Dedifferentiated amniotic fluid mesenchymal stem cell (primary cell): ENCODE results near the gene NPAS3.
A peak's percentile ranks its signal among the peaks of the same experiment; 100 is the strongest.

Source experiments
- DNase-seq: peaks from one replicate; pipeline ENCODE4 v3.0.0-alpha.2; 2016; ENCODE audit errors: extremely low spot score

NPAS3 gene

DNA sequence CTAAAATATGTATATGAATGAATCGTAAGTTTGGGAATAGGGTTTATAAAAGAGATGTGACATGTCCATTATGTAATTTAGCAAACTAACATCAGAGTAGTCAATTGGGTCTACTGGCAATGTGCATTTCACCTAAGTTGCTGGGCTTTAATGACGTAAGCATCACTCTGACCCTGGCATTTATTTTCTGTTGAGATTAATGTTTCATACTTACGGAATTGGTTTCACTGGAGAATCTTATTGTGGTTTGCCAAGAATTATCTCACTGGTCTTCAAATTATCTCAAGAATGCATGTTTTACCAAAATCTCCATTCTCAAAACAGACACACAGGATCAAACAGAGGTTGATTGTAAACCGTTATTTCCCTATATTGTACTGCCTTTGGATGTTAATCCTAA lies 437.1 kb downstream of the NPAS3 start:
- DNase-seq: no peak

DNA sequence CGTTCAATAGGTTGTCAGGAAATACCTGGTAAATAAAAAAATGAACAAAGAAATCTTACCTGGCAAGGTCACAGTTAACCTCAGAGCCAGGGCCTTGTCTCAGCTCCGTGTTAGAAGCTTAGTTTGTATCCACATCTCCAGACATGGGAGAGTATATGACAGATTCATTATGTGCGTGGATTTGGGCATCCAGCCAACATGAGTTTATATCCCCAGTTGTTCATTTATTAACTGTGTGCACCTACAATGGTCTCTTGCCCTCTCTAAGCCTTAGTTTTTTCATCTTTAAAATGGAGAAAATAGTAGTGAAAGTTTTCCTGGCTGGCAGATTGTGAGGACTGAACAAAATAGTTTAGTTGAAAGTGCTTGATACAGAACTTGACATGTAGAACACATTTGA lies 437.8 kb downstream of the NPAS3 start:
- DNase-seq: no peak

GRCh38 chr14:33377596-33378390 lies 439.1 kb downstream of the NPAS3 start:
- DNase-seq: no peak

DNA sequence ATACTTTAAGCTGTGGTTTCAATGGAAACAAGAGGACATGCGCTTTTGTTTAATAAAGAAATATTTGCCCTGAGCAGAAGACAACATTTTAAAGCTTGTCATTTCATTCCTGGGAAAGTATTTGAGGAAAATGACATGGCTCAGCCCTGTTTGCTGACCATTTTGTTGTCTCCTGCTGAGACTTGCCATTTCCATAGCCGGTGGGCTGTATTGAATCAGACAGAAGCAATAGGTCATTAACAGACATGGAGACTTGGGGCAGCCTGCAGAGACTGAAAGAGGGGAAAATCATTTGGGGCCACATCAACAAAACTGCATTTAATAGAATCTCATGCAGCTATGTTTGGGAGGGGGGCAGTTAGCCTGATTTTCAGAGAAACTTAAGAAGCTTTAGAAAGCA lies 443.0 kb downstream of the NPAS3 start:
- no peak for DNase-seq

DNA sequence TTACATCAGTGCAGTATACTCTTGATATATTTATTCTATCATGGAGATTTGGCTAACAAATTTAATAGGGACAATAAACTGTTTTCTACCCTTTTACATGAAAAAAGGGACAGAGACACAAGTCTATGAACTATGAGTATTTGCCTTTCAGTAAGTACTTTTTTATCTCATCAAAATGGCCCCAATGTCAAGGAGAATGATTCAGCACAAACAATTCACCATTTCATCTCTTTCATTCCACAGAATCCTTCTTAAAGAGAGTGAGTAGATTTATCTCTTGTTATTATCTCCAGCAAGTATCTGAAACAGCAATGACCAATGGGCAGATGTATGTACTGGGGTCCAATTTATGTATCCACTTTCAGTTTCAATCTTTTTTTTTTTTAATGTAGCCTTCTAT lies 447.5 kb downstream of the NPAS3 start:
- no peak for DNase-seq

GRCh38 chr14:33386781-33387180 lies 448.1 kb downstream of the NPAS3 start:
- DNase-seq: no peak

DNA sequence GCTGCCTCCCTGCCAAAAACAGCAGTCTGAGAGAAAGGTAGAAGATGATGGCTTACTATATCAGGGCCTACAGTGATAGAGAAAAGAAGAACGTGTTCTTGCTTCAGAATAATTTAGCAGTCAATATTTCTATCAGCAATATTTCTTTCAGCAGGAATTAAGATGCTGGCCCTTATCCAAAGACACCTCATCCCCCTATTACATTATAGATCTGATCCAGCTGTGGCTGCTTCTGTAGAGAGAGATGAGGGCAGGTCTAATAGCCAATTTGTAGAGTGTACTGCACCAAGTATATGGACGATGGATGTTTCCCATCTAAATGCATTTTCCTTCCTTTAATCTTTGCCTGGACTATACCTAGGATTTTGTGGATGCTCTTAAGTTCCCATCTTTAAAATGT lies 451.7 kb downstream of the NPAS3 start:
- no peak for DNase-seq

DNA sequence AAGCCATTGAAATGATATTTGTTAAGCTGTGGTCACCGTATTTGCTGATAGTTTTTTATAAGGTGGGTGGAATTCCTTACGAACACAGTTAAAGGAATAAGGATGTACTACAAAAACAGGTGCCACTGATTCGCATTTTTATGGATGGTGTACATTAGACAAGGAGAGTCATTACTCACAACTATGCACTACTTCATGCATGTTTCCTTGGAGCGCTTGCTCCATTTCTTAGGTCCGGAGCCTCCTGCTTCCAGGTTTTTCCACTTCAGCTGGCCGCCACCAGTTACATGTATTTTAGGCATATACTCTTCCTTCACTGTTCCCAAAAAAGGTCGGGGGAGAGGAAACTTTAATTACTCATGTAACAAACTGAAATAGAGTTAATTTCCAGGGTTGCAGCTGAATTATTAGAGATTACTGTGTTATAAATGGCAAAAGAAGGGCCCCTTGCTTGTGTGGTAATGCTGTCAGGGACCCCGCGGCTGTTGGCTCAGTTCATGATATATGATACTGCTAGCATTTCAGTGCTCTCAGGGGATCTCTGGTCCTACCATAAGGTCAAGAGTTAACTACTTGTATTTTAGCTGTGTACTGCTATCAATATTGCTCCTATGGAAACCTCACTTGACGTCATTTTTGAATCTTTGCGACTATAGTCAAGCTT lies 454.7 kb downstream of the NPAS3 start:
- DNase-seq: no peak

DNA sequence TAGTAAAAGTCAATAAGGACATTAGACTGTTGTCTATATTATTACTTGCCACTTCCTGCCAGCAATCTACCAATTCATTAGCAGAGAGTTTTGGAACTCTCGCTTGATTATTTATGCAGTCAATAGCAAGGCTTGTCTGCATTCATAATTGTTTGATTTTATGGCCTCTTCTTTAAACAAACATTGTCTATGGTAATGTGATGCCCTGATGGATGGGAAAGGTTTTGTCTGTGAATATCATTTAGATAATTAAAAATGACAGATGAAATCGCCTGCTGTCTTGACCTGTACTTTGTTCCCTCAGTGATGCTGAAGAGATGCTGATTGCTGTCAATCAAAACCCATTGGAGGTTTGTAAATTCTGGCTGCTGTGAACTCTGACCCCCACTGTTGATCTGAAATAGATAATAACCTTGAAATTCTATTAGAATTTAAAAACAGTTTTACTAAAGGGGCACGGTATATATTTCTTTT lies 455.3 kb downstream of the NPAS3 start:
- DNase-seq: no peak

GRCh38 chr14:33401311-33401710 lies 462.6 kb downstream of the NPAS3 start:
- DNase-seq: no peak

- DNase-seq: no peak
Measured at GRCh38 chr14:33402604-33403003, 463.9 kb downstream of the NPAS3 start.

GRCh38 chr14:33404054-33404453 lies 465.4 kb downstream of the NPAS3 start:
- peak; percentile 70 for DNase-seq

GRCh38 chr14:33404964-33405574 lies 466.4 kb downstream of the NPAS3 start:
- DNase-seq: no peak

DNA sequence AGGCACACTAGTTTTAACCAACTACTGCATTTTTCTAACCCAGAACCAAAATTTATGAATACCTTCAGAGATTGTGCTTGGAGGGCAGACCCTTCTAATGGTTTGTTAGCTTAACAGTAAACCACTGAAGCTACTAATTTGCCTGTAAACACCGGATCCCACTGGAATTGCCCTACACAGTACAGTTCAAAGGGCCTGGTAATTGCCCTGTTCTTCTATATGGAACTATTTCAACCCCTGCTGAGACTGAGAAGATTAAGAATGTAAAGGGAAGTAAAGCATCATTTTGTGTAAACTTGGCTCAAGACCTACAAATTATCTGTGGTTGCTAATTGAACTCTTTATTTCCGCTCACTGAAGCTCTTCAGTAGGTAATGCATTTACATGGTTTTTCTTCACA lies 468.1 kb downstream of the NPAS3 start:
- DNase-seq: no peak

- no peak for DNase-seq
Measured at GRCh38 chr14:33408291-33408690, 469.6 kb downstream of the NPAS3 start.

DNA sequence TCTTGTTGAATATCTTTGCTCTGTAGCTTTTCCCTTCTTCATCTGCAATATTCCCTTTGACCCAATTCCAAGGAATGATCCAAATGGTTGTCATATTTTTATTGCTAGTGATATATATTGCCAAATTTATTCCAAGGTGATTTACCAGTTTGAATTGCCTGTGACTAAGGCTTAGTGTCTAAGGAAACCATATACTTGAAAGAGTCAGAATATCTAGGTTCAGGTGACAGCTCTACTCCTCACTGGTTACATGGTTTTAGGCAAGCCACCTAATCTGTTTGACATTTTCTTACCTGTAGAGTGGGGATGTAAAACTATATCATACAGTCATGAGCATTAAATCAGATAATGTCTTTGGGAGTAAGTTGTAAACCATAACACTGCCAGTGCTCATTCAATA lies 473.8 kb downstream of the NPAS3 start:
- no peak for DNase-seq

GRCh38 chr14:33413381-33413780 lies 474.7 kb downstream of the NPAS3 start:
- no peak for DNase-seq

DNA sequence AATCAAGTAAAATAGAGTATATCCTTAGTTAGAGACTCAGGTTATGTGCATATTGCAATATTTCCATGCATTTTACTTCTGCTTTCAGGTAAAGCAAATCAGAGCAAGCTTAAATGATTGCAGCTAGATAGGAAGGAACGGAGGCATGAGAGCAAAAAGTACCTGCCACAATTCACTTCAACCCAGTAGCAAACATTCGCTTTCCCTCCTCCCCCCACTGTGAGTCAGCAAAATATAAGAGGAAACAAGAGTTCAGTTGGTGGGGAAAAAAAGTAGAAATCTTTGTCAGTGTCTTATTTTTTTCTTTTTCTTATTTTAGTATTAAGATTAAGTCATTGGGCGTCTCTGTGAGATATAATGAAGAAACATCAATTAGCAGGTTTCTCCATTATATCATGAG lies 475.4 kb downstream of the NPAS3 start:
- no peak for DNase-seq

GRCh38 chr14:33420051-33420627 lies 481.5 kb downstream of the NPAS3 start:
- no peak for DNase-seq

- DNase-seq: no peak
Measured at GRCh38 chr14:33430414-33431035, 491.8 kb downstream of the NPAS3 start.

GRCh38 chr14:33432407-33433023 lies 493.8 kb downstream of the NPAS3 start:
- DNase-seq: no peak

DNA sequence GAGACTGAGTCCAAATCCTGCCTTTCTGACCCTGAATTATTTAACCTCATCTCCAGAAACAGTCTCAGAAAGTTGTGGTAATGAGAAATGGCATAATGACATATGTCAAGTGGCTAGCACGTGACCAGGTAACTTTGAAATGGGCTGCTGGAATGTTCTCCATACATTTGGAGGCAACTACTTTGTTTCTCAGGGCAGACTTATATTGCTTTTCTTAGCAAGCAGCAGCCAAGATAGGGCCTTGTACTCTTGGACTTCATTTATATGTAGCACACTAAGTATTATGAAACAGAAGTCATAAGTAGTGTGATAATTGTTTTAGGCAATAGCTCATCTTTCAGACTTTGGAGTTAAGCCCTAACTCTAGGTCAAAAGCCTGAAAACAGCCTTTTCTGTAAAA lies 494.7 kb downstream of the NPAS3 start:
- DNase-seq: no peak
